Measurements from ENCODE around the gene PRCD.

DNA sequence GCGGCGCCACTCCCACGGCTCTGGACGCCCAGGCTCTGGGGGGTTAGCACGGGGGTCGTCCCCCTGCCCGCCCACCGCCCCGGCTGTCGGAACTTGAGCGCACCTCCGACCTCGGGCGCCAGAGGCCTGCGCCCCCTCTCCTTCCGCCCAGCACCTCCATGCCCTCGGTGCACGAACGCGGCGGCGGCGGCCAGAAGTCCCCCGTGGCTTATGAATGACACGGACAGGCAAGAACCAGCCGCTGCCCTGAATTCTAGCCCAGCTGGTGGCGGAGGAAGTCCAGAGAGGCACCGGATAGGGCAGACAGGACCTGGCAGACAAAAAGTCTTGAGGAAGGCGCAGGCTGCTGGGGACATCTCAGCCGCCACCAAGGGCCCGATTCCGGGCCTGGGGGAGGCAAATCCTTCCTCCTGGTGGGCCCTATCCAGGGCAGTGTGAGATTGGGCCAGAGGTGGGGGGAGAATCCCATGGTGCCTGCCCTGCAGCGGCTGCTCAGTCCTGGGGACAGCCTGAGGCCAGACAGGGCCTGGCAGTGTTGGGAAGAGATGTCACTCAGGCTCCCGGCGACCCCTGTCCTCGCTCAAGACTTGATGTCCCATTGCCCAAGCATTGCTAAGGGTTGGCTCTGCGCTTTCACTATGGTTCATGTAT is 1.4 kb upstream of the PRCD start:
- TF ChIP-seq, protein P1, sequence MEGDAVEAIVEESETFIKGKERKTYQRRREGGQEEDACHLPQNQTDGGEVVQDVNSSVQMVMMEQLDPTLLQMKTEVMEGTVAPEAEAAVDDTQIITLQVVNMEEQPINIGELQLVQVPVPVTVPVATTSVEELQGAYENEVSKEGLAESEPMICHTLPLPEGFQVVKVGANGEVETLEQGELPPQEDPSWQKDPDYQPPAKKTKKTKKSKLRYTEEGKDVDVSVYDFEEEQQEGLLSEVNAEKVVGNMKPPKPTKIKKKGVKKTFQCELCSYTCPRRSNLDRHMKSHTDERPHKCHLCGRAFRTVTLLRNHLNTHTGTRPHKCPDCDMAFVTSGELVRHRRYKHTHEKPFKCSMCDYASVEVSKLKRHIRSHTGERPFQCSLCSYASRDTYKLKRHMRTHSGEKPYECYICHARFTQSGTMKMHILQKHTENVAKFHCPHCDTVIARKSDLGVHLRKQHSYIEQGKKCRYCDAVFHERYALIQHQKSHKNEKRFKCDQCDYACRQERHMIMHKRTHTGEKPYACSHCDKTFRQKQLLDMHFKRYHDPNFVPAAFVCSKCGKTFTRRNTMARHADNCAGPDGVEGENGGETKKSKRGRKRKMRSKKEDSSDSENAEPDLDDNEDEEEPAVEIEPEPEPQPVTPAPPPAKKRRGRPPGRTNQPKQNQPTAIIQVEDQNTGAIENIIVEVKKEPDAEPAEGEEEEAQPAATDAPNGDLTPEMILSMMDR (IDR thresholded peaks at IDR 0.05) = no peak
- TF ChIP-seq POLR2A (IDR thresholded peaks at IDR 0.05) = no peak

Data from testis (tissue), 2 donors.